Pancreas (tissue), 10 donors: ENCODE results near the gene CUL3. TPM values are rescaled to one million over a fixed set of nuclear protein-coding genes. Genes with fewer than 3 reads are reported as not detected.

Experiments
- ATAC-seq, 4 donors: fragments of 200-7000 bp; cut with Tn5 transposase; one replicate each; pipeline versions ENCODE4 v1.8.0 to v1.9.1; 2020; ENCODE audit warnings: mild to moderate bottlenecking in 4 of 4, moderate library complexity in 4 of 4
- DNase-seq, 6 donors: peaks; one replicate each; pipeline ENCODE4 v3.0.0-alpha.2; 2020
- FAIRE-seq: peaks from 2 replicates; lab custom pipeline; 2012; peaks lifted over from hg19 to GRCh38; lab: Jason Lieb, UNC
- H3K27ac ChIP-seq, 4 donors: fragments of 200-600 bp; sonication (generic); 1 replicate in 3 of 4; 2 replicates in 1 of 4; pipeline versions ENCODE4 v1.5.0 to v1.8.0; 2020
- H3K27me3 ChIP-seq, 4 donors: fragments of 200-600 bp; one replicate each; pipeline ENCODE4 v1.8.0; 2021
- H3K36me3 ChIP-seq, 3 donors: fragments of 200-600 bp; sonication (generic) in 1 of 3; one replicate each; pipeline versions ENCODE4 v1.5.0 to v1.8.0; 2020 to 2021
- H3K4me1 ChIP-seq, 3 donors: fragments of 200-600 bp; one replicate each; pipeline ENCODE4 v1.8.0; 2021
- H3K4me3 ChIP-seq, 4 donors: fragments of 200-600 bp; sonication (generic) in 2 of 4; one replicate each; pipeline versions ENCODE4 v1.5.0 to v1.8.0; 2020 to 2021
- H3K9me3 ChIP-seq, 4 donors: fragments of 200-600 bp; one replicate each; pipeline ENCODE4 v1.8.0; 2021
- WGBS, 2 donors: extraction: QIAGEN DNeasy Blood & Tissue Kit; methylation state at CpG; one replicate each; pipeline ENCODE4 v1.1.7; 2013; 5-methylcytosine and 5-hydroxymethylcytosine counted together
- intact Hi-C, 3 donors: fragments of 100-400 bp; cut with DNase I; formaldehyde crosslinking; loops; one replicate each; pipeline versions ENCODE4 v1.11.1 to v1.14.2; 2022
- polyA plus RNA-seq, 2 donors: library from polyadenylated mRNA; stranded (reverse); fragments of 200-250 nt; gene quantifications; one replicate each; pipeline ENCODE4 v1.2.3, GENCODE V29; 2013
- total RNA-seq, 6 donors: library from RNA; stranded (reverse); fragmentation: NEBNext Ultra II Directional in 4 of 6; extraction: Animal tissue kit (Norgen Biotek cat#: 25700) in 4 of 6; gene quantifications; one replicate each; pipeline versions ENCODE4 v1.2.1 to v1.2.4, GENCODE V29; 2021 to 2023
- TF ChIP-seq, protein P1 (sequence below), 4 donors: fragments of 200-600 bp; sonication (generic) in 3 of 4; IDR thresholded peaks; one replicate each; pipeline versions ENCODE4 v1.5.0 to v1.8.0; 2021; ENCODE audit warnings: antibody characterized with exemption in 4 of 4
- donor health status: healthy with polysubstance abuse.
- donor health status: DM: no; HTN: no; CAD: no; lungs with moderate emphysema.
- donor health status: DM: no; HTN: no; CAD: no.
- donor health status: control.
- donor health status: control.
- donor health status: Bipolar disorder and iron deficiency.
- donor health status: DM: yes; HTN: yes; CAD: no.
- donor health status: DM: no; HTN: no; CAD: no.
- donor health status: DM: no; HTN: no; CAD: no.
- donor health status: DM: yes; HTN: yes; CAD: no.

CUL3 gene
- total and polyA plus RNA-seq, 8 donors = 32.2 to 49.5 (median 37.6) TPM

DNA sequence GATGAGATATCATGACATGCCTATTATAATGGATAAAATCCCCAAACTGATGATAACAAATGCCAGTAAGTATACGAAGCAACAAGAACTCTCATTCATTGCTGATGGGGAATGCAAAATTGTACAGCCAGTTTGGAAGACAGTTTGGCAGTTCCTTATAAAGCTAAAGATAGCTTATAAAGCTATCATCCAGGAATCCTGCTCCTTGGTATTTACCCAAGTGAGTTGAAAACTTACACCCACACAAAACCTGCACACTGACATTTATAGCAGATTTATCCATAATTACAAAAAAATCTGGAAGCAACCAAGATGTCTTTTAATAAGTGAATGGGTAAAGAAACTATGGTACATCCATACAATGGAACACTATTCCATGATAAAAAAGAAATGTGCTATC lies 123.8 kb downstream of the CUL3 start:
- no peaks in the 10 kb centered on the region for H3K4me1 ChIP-seq
- no peaks in the 10 kb centered on the region for H3K9me3 ChIP-seq
- TF ChIP-seq, protein P1, sequence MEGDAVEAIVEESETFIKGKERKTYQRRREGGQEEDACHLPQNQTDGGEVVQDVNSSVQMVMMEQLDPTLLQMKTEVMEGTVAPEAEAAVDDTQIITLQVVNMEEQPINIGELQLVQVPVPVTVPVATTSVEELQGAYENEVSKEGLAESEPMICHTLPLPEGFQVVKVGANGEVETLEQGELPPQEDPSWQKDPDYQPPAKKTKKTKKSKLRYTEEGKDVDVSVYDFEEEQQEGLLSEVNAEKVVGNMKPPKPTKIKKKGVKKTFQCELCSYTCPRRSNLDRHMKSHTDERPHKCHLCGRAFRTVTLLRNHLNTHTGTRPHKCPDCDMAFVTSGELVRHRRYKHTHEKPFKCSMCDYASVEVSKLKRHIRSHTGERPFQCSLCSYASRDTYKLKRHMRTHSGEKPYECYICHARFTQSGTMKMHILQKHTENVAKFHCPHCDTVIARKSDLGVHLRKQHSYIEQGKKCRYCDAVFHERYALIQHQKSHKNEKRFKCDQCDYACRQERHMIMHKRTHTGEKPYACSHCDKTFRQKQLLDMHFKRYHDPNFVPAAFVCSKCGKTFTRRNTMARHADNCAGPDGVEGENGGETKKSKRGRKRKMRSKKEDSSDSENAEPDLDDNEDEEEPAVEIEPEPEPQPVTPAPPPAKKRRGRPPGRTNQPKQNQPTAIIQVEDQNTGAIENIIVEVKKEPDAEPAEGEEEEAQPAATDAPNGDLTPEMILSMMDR (IDR thresholded peaks at IDR 0.05) = no peak
- H3K27ac ChIP-seq = no peak overlapping the region
- no peaks in the 10 kb centered on the region for H3K27me3 ChIP-seq
- WGBS, 2 donors = 67 to 80% methylated on average over 1 of the region's 1 CpG
- intact Hi-C loops = no loop called here
- no peak overlapping the region for H3K4me3 ChIP-seq
- DNase-seq (no peak), ATAC-seq (no peak), FAIRE-seq (no peak)
- H3K36me3 ChIP-seq = no peaks in the 10 kb centered on the region

DNA sequence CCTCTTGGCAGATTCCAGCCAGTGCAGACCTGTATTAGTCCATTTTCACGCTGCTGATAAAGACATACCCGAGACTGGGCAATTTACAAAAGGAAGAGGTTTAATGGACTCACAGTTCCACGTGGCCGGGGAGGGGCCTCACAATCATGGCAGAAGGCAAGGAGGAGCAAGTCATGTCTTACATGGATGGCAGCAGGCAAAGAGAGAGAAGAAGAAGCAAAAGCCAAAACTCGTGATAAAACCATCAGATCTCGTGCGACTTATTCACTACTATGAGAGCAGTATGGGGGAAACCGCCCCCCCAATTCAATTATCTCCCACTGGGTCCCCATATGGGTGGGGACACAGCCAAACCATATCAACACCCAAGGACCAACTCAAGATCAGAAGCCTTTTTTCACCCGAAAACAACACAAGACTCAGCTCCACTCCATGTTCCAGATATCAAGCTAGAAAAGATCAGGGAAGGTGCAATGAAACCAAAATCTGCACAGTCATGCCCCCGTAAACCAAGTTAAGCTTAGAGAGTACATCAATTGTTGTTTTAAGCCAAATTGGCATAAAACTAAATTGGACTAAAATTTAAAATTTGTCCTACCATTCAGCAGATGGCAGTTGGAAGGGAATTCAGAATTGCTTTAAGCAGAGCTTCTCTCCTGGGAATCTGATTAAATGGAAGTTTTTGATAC lies 127.6 kb downstream of the CUL3 start:
- Histone ChIP-seq H3K4me1 (no peaks in the 10 kb centered on the region), H3K27me3 (no peaks in the 10 kb centered on the region), H3K27ac (no peak overlapping the region), H3K9me3 (no peaks in the 10 kb centered on the region), H3K36me3 (no peaks in the 10 kb centered on the region), H3K4me3 (no peak overlapping the region)
- 83 to 85% methylated on average over 10 of the region's 10 CpGs for WGBS, 2 donors
- intact Hi-C loops = no loop called here
- no peak for FAIRE-seq
- TF ChIP-seq, protein P1 (IDR thresholded peaks at IDR 0.05) = no peak
- no peak for DNase-seq
- ATAC-seq = no peak

DNA sequence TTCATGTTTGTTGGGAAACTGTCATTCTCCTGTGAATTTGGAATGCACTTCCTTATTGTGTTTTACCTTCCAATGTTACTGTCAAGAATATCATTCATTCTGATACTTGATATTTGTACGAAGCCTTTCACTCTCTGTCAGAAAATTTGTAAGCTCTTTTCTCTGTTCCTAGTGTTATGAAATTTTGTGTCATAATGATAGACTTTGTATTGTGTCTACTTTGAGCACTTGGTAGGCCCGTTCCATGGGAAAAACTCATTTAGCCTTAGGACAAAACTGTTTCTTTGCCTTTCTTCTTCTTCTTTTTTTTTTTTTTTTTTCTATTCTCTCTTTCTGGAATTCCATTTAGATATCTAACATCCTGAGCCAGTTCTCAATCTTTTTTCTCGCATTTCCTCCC lies 131.3 kb downstream of the CUL3 start:
- DNase-seq = no peak
- no peak for ATAC-seq
- no peak overlapping the region for H3K27ac ChIP-seq
- H3K4me3 ChIP-seq = no peak overlapping the region
- TF ChIP-seq, protein P1 (IDR thresholded peaks at IDR 0.05) = no peak
- FAIRE-seq = no peak
- WGBS, 2 donors = 89 to 93% methylated on average over 3 of the region's 3 CpGs
- intact Hi-C loops = no loop called here
- H3K36me3 ChIP-seq = no peaks in the 10 kb centered on the region
- H3K27me3 ChIP-seq = no peaks in the 10 kb centered on the region
- H3K9me3 ChIP-seq = no peaks in the 10 kb centered on the region
- H3K4me1 ChIP-seq = peaks cover 0 to 4% (median 3%) of the 10 kb centered on the region in 3 donors

DNA sequence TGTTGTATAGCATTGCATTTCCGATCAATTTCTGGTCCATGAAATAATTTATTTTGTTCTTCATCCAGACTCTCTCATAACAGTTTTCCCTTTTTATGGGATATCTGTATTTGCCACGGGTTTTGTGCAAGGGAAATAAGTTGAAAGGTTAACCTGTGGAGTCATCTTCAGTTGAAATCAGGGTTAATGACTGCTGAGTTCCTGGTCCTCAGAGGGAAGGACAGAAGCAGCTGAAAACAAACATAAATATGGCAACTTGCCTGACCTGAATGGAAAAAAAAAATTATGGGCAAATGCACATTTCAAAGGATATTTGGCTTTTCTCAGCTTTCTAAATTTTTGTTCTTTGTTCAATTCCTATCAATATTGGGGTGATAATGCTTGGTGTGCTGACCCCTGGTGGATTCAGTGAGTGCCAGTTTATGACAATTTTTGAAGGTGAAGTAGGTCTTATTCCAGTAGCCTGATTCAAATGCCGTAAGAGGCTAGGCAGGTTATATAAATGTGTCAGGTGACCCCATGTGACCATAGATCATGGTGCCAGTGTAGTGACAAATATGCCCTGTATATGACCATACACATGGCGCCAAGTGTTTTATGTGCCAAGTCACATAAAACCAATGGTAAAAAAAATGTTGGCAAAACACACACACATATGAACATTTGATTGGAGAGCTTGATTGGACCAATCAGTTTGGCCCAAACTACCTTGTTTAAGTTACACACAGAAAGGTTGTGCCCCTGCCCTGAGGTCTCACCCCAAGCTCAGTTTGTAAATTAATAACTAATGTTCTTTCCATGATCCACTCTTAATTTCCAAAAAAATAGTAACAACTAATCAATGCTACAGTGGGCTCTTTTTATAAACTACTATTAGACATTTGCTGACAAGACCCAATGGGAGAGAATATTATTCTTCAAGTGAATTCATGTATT lies 135.7 kb downstream of the CUL3 start:
- H3K27ac ChIP-seq = no peak overlapping the region
- intact Hi-C loops = no loop called here
- H3K27me3 ChIP-seq = no peaks in the 10 kb centered on the region
- TF ChIP-seq, protein P1 (IDR thresholded peaks at IDR 0.05) = peak in 3 of 4 donors; percentile 32 to 37 (median 32)
- H3K4me1 ChIP-seq = peaks cover 0 to 4% (median 3%) of the 10 kb centered on the region in 3 donors
- DNase-seq (peak in 1 of 6 donors; percentile 29), FAIRE-seq (no peak), ATAC-seq (peak; percentile 69 to 91 (median 81))
- WGBS, 2 donors = 33 to 38% methylated on average over 4 of the region's 4 CpGs
- no peak overlapping the region for H3K4me3 ChIP-seq
- no peaks in the 10 kb centered on the region for H3K36me3 ChIP-seq
- H3K9me3 ChIP-seq = no peaks in the 10 kb centered on the region
